ENCODE measurements around the gene C9orf152.
"Not testable (repeated sequence)": the region's sequence is repeated elsewhere in the genome, so short reads cannot be mapped to it uniquely, and the experiment has no call there.

The C9orf152 gene

DNA sequence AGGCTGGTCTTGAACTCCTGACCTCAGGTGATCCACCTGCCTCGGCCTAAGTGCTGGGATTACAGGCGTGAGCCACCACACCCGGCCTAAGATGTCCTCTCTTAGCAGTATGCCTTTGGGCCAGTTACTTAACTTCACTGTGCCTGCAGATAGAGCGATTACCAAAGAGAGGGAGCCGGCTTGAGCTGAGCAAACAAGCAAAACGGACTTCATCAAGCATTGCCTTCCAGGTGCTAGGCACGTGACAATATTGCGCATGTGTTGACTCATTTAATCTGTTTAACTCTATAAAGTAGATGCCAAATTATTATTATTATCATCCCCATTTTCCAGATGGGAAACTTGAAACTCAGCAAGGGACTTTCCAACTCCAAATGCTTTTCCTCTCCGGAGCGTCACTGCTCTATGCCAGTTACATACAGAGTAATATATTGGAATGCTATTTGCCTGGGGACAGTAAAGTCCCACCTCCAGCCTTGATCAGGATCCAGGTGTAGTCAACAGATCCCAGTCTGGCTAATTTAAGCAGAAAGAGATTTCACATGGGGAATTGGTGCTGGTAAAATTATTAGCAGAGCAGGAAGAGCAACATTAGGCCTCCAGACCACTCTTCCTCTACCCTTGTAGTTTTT, 5.6 kb upstream of the C9orf152 start:
- Histone ChIP-seq H3K4me3 (ENCODE audit: low read depth, low read length) (no peak overlapping the region), H3K27me3 (replicated peaks) (no peaks in the 10 kb centered on the region), H3K36me3 (replicated peaks) (no peaks in the 10 kb centered on the region), H3K27ac (no peak overlapping the region)
- TF ChIP-seq CTCF (IDR thresholded peaks at IDR 0.05; ENCODE audit: low read depth, low read length, missing control alignments) = no peak
- no peak for DNase-seq
- in situ Hi-C loops (cut with HindIII; ENCODE audit: low pct_ligation_motif_present, low sequenced_read_pairs) = no loop called here

- Histone ChIP-seq H3K4me3 (ENCODE audit: low read depth, low read length) (no peak overlapping the region), H3K27ac (no peak overlapping the region), H3K27me3 (replicated peaks) (peaks cover 9% of the 10 kb centered on the region), H3K36me3 (replicated peaks) (no peaks in the 10 kb centered on the region)
- DNase-seq = no peak
- in situ Hi-C loops (cut with HindIII; ENCODE audit: low pct_ligation_motif_present, low sequenced_read_pairs) = no loop called here
- no peak for TF ChIP-seq CTCF (IDR thresholded peaks at IDR 0.05; ENCODE audit: low read depth, low read length, missing control alignments)
These were observed 803 bp downstream of the C9orf152 start for GRCh38 chr9:110207071-110207641.

DNA sequence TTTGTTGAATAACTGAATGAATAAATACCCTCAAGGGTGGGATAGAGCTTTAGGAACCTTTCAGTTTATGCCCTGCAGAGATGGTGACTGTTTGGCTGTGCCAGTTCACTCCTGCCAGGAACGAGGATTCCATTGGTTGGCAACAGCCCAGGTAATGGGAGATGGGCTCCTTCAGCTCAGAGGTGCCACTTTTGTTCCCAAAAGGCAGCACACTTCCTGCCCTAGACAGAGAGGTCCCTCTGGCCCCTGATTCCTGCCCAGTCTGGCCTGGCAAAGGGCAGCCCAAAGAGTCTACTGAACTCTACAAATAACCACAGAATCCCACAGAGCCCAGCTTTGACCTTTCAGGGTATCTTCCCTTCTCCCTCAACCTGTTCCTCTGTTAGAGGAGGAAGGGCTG, 1.6 kb downstream of the C9orf152 start:
- TF ChIP-seq CTCF (IDR thresholded peaks at IDR 0.05; ENCODE audit: low read depth, low read length, missing control alignments) = no peak
- H3K27me3 ChIP-seq (replicated peaks) = peaks cover 9% of the 10 kb centered on the region
- in situ Hi-C loops (cut with HindIII; ENCODE audit: low pct_ligation_motif_present, low sequenced_read_pairs) = no loop called here
- no peak for DNase-seq
- no peak overlapping the region for H3K4me3 ChIP-seq (ENCODE audit: low read depth, low read length)
- no peak overlapping the region for H3K27ac ChIP-seq
- H3K36me3 ChIP-seq (replicated peaks) = no peaks in the 10 kb centered on the region

DNA sequence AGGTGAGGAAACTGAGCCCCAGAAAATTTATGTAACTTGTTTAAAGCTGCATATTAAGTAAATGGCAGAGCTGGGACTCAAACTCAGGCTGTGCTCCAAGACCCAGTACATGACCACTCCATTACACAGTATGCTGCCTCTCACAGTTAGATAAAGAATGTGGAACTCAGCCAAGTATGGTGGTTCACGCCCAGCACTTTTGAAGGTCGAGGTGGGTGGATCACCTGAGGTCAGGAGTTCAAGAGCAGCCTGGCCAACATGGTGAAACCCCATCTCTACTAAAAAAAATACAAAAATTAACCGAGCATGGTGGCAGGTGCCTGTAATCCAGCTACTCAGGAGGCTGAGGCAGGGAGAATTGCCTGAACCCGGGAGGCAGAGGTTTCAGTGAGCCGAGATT, 2.3 kb downstream of the C9orf152 start:
- H3K27ac ChIP-seq; in situ Hi-C loops (cut with HindIII; ENCODE audit: low pct_ligation_motif_present, low sequenced_read_pairs); H3K4me3 ChIP-seq (ENCODE audit: low read depth, low read length); H3K36me3 ChIP-seq (replicated peaks); DNase-seq; H3K27me3 ChIP-seq (replicated peaks): not testable (repeated sequence)

DNA sequence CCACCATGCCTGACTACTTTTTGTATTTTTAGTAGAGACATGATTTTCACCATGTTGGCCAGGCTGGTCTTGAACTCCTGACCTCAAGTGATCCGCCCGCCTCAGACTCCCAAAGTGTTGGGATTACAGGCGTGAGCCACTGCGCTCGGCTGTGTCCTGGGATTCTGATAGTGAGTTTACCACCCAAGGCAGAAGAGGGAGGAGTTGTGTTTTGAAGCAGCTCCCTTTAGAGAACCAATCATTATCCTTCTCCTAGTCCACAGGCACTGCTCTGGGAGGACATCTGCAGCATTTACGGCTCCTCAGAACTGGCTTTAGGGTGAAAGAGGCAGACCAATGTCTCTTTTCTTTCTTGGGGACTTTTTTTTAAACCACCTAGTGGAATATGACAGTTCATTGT, 5.7 kb downstream of the C9orf152 start:
- no peak for DNase-seq

DNA sequence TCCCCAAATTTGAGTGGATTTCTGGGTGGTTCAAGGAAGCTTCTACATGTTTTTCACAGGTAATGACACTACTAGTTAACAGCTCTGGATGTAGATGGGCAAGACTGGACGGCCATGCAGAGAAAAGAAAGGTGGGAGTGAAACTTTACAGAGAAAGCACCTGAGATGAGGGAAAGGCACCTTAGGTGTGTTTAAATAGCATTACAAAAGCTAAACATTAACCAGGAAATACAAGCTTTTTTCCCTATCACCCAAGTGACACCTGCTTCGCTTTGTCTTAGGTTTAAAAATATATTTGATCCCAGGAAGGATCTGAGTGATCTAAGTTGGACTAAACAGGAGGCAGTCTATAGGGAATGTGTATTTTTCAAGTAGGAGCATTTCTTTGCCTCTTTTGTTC, 8.3 kb downstream of the C9orf152 start:
- DNase-seq = no peak
- in situ Hi-C loops (cut with HindIII; ENCODE audit: low pct_ligation_motif_present, low sequenced_read_pairs) = no loop called here
- no peak for TF ChIP-seq CTCF (IDR thresholded peaks at IDR 0.05; ENCODE audit: low read depth, low read length, missing control alignments)
- no peaks in the 10 kb centered on the region for H3K27me3 ChIP-seq (replicated peaks)
- no peak overlapping the region for H3K27ac ChIP-seq
- no peak overlapping the region for H3K4me3 ChIP-seq (ENCODE audit: low read depth, low read length)
- no peaks in the 10 kb centered on the region for H3K36me3 ChIP-seq (replicated peaks)

More for the DNA sequence above, 5.7 kb downstream of the C9orf152 start:
- peaks cover 6% of the 10 kb centered on the region for H3K27me3 ChIP-seq (replicated peaks)
- in situ Hi-C loops (cut with HindIII; ENCODE audit: low pct_ligation_motif_present, low sequenced_read_pairs) = no loop called here
- H3K27ac ChIP-seq = no peak overlapping the region
- H3K4me3 ChIP-seq (ENCODE audit: low read depth, low read length) = no peak overlapping the region
- no peak for TF ChIP-seq CTCF (IDR thresholded peaks at IDR 0.05; ENCODE audit: low read depth, low read length, missing control alignments)
- H3K36me3 ChIP-seq (replicated peaks) = no peaks in the 10 kb centered on the region
